Activated CD8-positive, alpha-beta memory T cell treated with anti-CD3 and anti-CD28 coated beads for 4 hours (primary cell): ENCODE data around the gene PAWR.
"Not testable (repeated sequence)": the region's sequence is repeated elsewhere in the genome, so short reads cannot be mapped to it uniquely, and the experiment has no call there.

Experiments used
- DNase-seq, 2 donors: peaks; one replicate each; pipeline ENCODE4 v3.0.0-alpha.2; 2020; ENCODE audit warnings: low read depth in 2 of 2

Gene PAWR

GRCh38 chr12:79548610-79548924 lies 142.2 kb downstream of the PAWR start:
- no peak for DNase-seq

DNA sequence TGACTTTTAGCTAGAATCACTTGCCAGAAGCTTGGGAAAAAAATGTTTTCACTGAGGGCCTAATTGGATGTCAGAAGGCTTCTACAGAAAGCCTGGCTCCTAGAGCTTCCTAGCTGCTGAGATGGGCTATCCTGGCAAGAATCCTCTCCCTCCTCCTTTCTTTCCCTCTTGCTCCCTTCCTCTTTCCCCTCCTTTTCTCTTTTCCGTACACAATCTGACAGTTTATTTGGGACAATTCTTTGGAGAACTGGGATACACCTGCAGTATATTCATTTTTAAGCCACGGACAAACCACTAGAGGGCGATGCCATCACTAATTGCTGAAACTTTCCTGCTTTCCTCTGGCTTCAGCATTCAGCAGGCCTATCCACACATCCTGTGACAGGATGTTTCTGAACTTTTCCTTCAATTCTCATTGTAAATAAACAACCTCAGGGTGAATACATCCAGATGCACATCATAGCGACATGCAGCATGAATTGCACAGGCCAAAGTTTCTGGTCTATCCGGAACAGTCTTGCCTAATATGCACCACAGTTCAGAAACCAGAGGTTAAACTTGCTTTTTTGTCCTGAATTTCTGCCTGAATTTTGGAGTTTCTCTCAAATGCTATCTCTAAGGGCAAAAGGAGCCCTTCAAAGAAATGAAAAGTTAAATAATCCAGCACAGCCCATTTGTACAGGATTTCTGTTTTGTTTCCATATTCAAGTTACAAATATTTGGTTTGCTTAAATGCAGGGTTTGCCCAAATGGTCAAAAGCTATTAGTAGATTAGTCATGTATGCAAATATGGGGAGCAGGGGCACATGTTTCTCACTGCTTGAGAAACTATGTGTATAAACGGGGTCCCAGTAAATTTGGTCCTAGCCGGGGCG lies 142.8 kb downstream of the PAWR start:
- no peak for DNase-seq

GRCh38 chr12:79547044-79547734 lies 143.6 kb downstream of the PAWR start:
- no peak for DNase-seq

- no peak for DNase-seq
Measured at GRCh38 chr12:79546466-79547043, 144.2 kb downstream of the PAWR start.

DNA sequence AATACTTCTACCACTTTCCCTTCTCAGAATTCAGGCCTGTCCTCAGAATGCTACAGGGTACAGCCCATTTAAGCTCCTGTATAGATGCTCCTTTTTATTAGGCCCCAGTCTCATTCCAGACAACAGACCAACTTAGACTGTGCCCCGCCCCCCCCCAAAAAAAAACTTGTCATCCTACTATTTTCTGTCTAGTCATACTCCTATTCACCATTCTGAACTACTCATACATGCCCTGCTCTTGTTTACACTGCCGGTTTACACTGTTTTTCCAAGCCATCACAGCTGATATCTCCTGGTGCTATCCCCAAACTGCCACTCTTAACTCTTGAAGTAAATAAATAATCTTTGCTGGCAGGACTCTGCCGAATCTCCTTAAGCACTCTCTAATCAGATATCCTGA lies 146.3 kb downstream of the PAWR start:
- not testable (repeated sequence) for DNase-seq

GRCh38 chr12:79537675-79538074 lies 153.1 kb downstream of the PAWR start:
- no peak for DNase-seq

- DNase-seq, result no peak
Measured at GRCh38 chr12:79535751-79536150, 155.0 kb downstream of the PAWR start.
